ENCODE data around the gene STBD1.
A peak's percentile ranks its signal among the peaks of the same experiment; 100 is the strongest.

The STBD1 gene

GRCh38 chr4:76307660-76308014 lies 1.1 kb downstream of the STBD1 start:
- in situ Hi-C loops (cut with HindIII; ENCODE audit: low pct_ligation_motif_present, low sequenced_read_pairs), result no loop called here
- no peak overlapping the region for H3K27ac ChIP-seq
- H3K27me3 ChIP-seq (replicated peaks), result no peaks in the 10 kb centered on the region
- H3K36me3 ChIP-seq (replicated peaks), result no peaks in the 10 kb centered on the region
- TF ChIP-seq CTCF (IDR thresholded peaks at IDR 0.05; ENCODE audit: low read depth, low read length, missing control alignments), result no peak
- no peak for DNase-seq
- H3K4me3 ChIP-seq (ENCODE audit: low read depth, low read length), result peak overlapping the region; percentile 77

- H3K4me3 ChIP-seq (ENCODE audit: low read depth, low read length), result no peak overlapping the region
- no peaks in the 10 kb centered on the region for H3K36me3 ChIP-seq (replicated peaks)
- H3K27ac ChIP-seq, result no peak overlapping the region
- no peak for TF ChIP-seq CTCF (IDR thresholded peaks at IDR 0.05; ENCODE audit: low read depth, low read length, missing control alignments)
- DNase-seq, result no peak
- in situ Hi-C loops (cut with HindIII; ENCODE audit: low pct_ligation_motif_present, low sequenced_read_pairs), result no loop called here
- no peaks in the 10 kb centered on the region for H3K27me3 ChIP-seq (replicated peaks)
Measured at GRCh38 chr4:76308548-76308947, 2.0 kb downstream of the STBD1 start.

GRCh38 chr4:76309939-76310550 lies 3.5 kb downstream of the STBD1 start:
- no peak for TF ChIP-seq CTCF (IDR thresholded peaks at IDR 0.05; ENCODE audit: low read depth, low read length, missing control alignments)
- in situ Hi-C loops (cut with HindIII; ENCODE audit: low pct_ligation_motif_present, low sequenced_read_pairs), result no loop called here
- DNase-seq, result no peak
- Histone ChIP-seq H3K4me3 (ENCODE audit: low read depth, low read length) (no peak overlapping the region), H3K36me3 (replicated peaks) (no peaks in the 10 kb centered on the region), H3K27ac (no peak overlapping the region), H3K27me3 (replicated peaks) (no peaks in the 10 kb centered on the region)

GRCh38 chr4:76310683-76311082 lies 4.2 kb downstream of the STBD1 start:
- no peak overlapping the region for H3K27ac ChIP-seq
- no peak for DNase-seq
- no peak overlapping the region for H3K4me3 ChIP-seq (ENCODE audit: low read depth, low read length)
- no peaks in the 10 kb centered on the region for H3K27me3 ChIP-seq (replicated peaks)
- in situ Hi-C loops (cut with HindIII; ENCODE audit: low pct_ligation_motif_present, low sequenced_read_pairs), result no loop called here
- TF ChIP-seq CTCF (IDR thresholded peaks at IDR 0.05; ENCODE audit: low read depth, low read length, missing control alignments), result no peak
- H3K36me3 ChIP-seq (replicated peaks), result no peaks in the 10 kb centered on the region

- TF ChIP-seq CTCF (IDR thresholded peaks at IDR 0.05; ENCODE audit: low read depth, low read length, missing control alignments), result no peak
- in situ Hi-C loops (cut with HindIII; ENCODE audit: low pct_ligation_motif_present, low sequenced_read_pairs), result no loop called here
- Histone ChIP-seq H3K27ac (no peak overlapping the region), H3K27me3 (replicated peaks) (no peaks in the 10 kb centered on the region), H3K36me3 (replicated peaks) (no peaks in the 10 kb centered on the region), H3K4me3 (ENCODE audit: low read depth, low read length) (no peak overlapping the region)
- DNase-seq, result no peak
Measured at GRCh38 chr4:76311896-76312331, 5.4 kb downstream of the STBD1 start.

GRCh38 chr4:76312457-76312856 lies 5.9 kb downstream of the STBD1 start:
- Histone ChIP-seq H3K27me3 (replicated peaks) (no peaks in the 10 kb centered on the region), H3K4me3 (ENCODE audit: low read depth, low read length) (no peak overlapping the region), H3K36me3 (replicated peaks) (no peaks in the 10 kb centered on the region), H3K27ac (no peak overlapping the region)
- DNase-seq, result no peak
- in situ Hi-C loops (cut with HindIII; ENCODE audit: low pct_ligation_motif_present, low sequenced_read_pairs), result no loop called here
- no peak for TF ChIP-seq CTCF (IDR thresholded peaks at IDR 0.05; ENCODE audit: low read depth, low read length, missing control alignments)

All from brain microvascular endothelial cell (primary cell).